Fibroblast of lung (primary cell): ENCODE results near the gene USP19.

Experiments
- CTCF ChIP-seq, 2 donors: IDR thresholded peaks in 1 of 2; conservative IDR thresholded peaks in 1 of 2; 1 replicate in 1 of 2; 2 replicates in 1 of 2; pipeline ENCODE4 v1.5.1; 2011 to 2012; ENCODE audit warnings: low read length in 2 of 2, control low read depth in 1 of 2, inconsistent platforms in 1 of 2, low read depth in 1 of 2, mild to moderate bottlenecking in 1 of 2
- EZH2 ChIP-seq: IDR thresholded peaks from 2 replicates; pipeline ENCODE4 v1.5.1; 2012; ENCODE audit warnings: low read length, control low read depth, mild to moderate bottlenecking; ENCODE audit errors: missing control alignments

DNA sequence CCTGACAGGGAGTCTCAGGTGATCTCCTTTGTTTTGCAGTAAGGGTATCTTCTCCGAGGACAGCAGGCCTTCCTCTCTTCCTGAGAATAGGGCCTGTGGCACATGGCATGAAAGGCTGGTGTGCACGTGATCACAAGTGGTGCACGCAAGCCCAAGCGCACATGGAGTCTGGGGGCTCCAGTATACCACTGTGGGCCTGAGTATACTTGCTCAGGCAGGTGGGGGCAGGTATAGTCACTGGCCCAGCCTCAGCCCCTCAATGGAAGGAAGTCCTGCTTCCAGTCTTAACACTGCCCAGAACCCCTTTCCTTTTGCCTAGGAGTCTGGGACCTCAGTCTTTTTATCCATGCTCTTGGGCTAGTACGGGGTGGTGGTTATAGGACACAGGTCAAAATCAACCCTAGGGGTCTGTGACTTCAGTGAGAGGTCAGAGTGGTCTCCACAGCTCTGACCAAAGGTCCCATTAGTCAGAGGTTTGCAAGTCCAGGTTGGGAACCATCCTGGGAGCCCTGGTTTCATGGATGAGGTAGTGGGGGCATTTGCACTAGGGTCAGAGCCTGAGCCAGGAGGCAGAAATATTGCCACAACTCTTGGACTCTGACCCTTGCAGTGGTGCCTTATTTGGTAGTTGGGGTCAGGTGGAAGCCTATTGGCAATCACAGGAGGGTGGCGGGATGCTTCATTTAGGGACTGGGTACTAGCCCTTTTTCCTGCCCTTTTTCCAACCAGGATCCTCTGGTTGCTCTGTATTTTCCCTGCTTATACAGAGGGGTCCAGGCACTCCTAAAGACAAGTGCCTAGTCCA is 46.3 kb upstream of the USP19 start:
- TF ChIP-seq CTCF (conservative IDR thresholded peaks at IDR 0.05 in 1 of 2, IDR thresholded peaks at IDR 0.05 in 1 of 2; ENCODE audit: low read depth in 1 of 2, low read length in 2 of 2) (no peak), EZH2 (no peak)
